Thoracic aorta (tissue), 2 donors: Measurements from ENCODE around the gene SUSD4. TPM values are rescaled to one million over a fixed set of nuclear protein-coding genes. Genes with fewer than 3 reads are reported as not detected.

ENCODE experiments used
- ATAC-seq: fragments of 150-250 bp; one replicate; pipeline ENCODE4 v1.8.0; 2017; ENCODE audit warnings: low read depth; ENCODE audit not compliant: insufficient number of reproducible peaks, low FRiP score
- DNase-seq: peaks from one replicate; pipeline ENCODE4 v3.0.0-alpha.2; 2020; ENCODE audit warnings: low spot score
- H3K27ac ChIP-seq, 2 donors: fragments of 200-600 bp; sonication (generic); 1 replicate in 1 of 2; 2 replicates in 1 of 2; pipeline ENCODE4 v1.5.1; 2016; ENCODE audit warnings: mild to moderate bottlenecking in 2 of 2, moderate library complexity in 2 of 2
- H3K27me3 ChIP-seq: fragments of 200-600 bp; sonication (generic); replicated peaks from 2 replicates; pipeline ENCODE4 v1.6.0; 2016; ENCODE audit warnings: mild to moderate bottlenecking; ENCODE audit not compliant: insufficient read depth
- H3K36me3 ChIP-seq: fragments of 200-600 bp; sonication (generic); one replicate; pipeline ENCODE4 v1.5.1; 2016
- H3K4me1 ChIP-seq, 2 donors: fragments of 200-600 bp; sonication (generic); 1 replicate in 1 of 2; 2 replicates in 1 of 2; pipeline versions ENCODE4 v1.5.1 to v1.6.0; 2016; ENCODE audit warnings: low read depth in 2 of 2, mild to moderate bottlenecking in 1 of 2; ENCODE audit not compliant: control insufficient read depth in 1 of 2
- H3K4me3 ChIP-seq: fragments of 200-600 bp; sonication (generic); 2 replicates; pipeline ENCODE4 v1.5.1; 2016; ENCODE audit warnings: mild to moderate bottlenecking
- H3K9me3 ChIP-seq: fragments of 200-600 bp; sonication (generic); 2 replicates; pipeline ENCODE4 v1.5.1; 2016
- total RNA-seq, 2 donors: library from RNA; depleted of rRNA; stranded (reverse); fragments of >200 nt; gene quantifications; one replicate each; pipeline versions ENCODE4 v1.1.0 to v1.2.3, GENCODE V29; 2016
- TF ChIP-seq, protein P1 (sequence below): fragments of 200-600 bp; sonication (generic); IDR thresholded peaks from one replicate; pipeline ENCODE4 v1.5.1; 2019; ENCODE audit warnings: antibody characterized with exemption

Gene SUSD4
- total RNA-seq, 2 donors from 2014 or later, result 1.6 TPM; not detected in 1

DNA sequence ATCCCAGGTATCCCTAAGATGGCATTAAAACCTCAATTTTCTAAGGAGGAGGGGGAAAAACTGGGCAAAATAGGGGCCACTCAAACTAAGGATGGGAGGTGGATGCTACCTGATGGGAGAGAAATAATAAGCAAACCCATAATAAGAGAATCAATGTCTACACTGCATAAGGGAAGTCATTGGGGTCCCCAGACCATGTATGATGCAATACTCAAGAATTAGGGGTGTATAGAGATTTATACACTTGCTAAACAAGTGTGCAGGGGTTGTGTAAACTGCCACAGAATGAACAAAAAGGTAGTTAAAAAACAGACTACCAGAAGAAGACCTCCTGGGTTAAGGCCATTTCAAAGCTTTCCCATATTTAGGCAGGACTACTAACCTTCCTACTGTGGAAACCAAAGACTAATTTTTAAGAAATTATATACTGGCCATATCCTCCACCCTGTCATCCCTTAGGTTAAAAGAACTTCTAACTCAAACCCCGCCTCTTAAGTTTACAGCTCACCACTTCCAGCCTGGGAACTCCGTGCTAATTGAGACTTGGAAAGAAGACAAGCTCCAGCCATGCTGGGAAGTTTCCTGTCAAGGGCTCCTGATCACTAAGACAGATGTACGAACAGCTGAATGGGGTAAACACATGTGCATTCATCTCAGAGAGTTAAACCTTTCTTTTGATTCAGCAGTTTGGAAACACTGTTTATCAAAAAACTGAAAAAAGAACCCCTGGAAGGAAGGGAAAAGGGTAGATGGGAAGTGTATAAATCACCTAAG is 156.5 kb downstream of the SUSD4 start:
- no peak for ATAC-seq
- Histone ChIP-seq H3K9me3 (no peaks in the 10 kb centered on the region), H3K27ac (no peak overlapping the region), H3K36me3 (no peaks in the 10 kb centered on the region), H3K27me3 (no peaks in the 10 kb centered on the region), H3K4me1 (no peaks in the 10 kb centered on the region), H3K4me3 (no peak overlapping the region)
- TF ChIP-seq, protein P1, sequence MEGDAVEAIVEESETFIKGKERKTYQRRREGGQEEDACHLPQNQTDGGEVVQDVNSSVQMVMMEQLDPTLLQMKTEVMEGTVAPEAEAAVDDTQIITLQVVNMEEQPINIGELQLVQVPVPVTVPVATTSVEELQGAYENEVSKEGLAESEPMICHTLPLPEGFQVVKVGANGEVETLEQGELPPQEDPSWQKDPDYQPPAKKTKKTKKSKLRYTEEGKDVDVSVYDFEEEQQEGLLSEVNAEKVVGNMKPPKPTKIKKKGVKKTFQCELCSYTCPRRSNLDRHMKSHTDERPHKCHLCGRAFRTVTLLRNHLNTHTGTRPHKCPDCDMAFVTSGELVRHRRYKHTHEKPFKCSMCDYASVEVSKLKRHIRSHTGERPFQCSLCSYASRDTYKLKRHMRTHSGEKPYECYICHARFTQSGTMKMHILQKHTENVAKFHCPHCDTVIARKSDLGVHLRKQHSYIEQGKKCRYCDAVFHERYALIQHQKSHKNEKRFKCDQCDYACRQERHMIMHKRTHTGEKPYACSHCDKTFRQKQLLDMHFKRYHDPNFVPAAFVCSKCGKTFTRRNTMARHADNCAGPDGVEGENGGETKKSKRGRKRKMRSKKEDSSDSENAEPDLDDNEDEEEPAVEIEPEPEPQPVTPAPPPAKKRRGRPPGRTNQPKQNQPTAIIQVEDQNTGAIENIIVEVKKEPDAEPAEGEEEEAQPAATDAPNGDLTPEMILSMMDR, result no peak
- DNase-seq, result no peak

DNA sequence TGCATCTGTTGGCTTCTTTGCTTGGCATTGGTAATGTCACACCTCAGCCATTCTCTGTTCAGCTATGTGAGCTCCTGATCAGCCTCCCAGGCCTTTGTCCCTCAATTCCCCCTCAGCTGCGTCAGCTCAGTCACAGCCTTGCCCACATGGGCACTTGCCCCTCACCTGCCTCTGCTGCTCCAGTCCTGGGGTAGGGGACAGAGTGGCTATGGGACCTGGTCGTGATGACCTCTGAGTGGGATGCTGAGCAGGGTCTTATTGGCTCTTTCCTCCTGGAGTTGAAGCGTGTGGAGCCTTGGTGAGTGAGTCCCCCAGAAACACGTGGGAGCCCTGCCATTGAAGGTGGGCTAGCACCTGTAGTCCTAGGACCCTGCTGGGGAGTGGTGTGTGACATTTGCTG is 159.6 kb downstream of the SUSD4 start:
- no peak overlapping the region for H3K4me3 ChIP-seq
- no peaks in the 10 kb centered on the region for H3K36me3 ChIP-seq
- H3K9me3 ChIP-seq, result no peaks in the 10 kb centered on the region
- H3K27me3 ChIP-seq, result no peaks in the 10 kb centered on the region
- H3K4me1 ChIP-seq, result no peaks in the 10 kb centered on the region
- H3K27ac ChIP-seq, result no peak overlapping the region
- ATAC-seq (no peak), DNase-seq (no peak)
- TF ChIP-seq, protein P1, result no peak

DNA sequence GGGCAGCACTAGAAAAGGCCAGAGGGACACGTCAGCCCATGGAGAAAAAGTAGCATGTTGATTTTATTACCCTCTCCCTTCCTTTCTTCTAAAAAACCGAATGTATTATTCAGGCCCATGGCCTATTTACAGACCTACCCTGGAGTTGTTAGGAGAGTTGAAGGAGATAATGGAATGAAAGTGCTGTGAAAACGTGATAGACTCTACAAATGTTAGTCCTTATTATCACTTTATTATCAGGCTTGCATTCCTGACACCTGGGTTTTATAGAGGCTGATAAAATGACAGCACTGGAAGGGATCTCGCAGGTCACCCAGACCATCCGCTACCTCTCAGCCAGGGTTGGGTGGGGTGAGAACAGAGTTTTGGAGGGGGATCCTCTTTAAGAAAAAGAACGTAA is 160.3 kb downstream of the SUSD4 start:
- no peaks in the 10 kb centered on the region for H3K9me3 ChIP-seq
- ATAC-seq, result no peak
- H3K4me3 ChIP-seq, result no peak overlapping the region

DNA sequence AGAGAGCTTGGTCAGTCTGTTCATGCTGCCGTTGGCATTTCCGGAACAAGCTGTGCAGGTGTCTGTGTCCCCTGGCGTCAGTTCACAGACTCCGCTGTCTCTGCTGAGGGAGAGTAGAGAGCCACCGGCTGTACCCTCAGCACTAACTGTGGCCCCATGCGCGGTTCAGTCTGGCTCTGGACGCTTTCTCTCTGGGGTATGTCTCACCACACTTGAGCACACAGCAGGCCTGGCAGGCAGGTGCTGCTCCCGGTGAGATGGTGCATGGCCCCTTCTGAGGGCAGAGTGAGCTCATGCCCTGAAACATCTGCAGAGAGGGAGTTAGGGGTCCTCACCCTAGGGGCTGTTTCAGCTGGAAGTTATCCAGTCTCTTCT is 161.0 kb downstream of the SUSD4 start:
- Histone ChIP-seq H3K4me1 (no peaks in the 10 kb centered on the region), H3K4me3 (no peak overlapping the region), H3K27me3 (no peaks in the 10 kb centered on the region), H3K27ac (no peak overlapping the region), H3K36me3 (no peaks in the 10 kb centered on the region), H3K9me3 (no peaks in the 10 kb centered on the region)
- ATAC-seq, result no peak
- no peak for DNase-seq
- TF ChIP-seq, protein P1, result no peak

More for the DNA sequence above, 160.3 kb downstream of the SUSD4 start:
- no peaks in the 10 kb centered on the region for H3K36me3 ChIP-seq
- no peak overlapping the region for H3K27ac ChIP-seq
- H3K27me3 ChIP-seq, result no peaks in the 10 kb centered on the region
- no peak for DNase-seq
- no peaks in the 10 kb centered on the region for H3K4me1 ChIP-seq
- TF ChIP-seq, protein P1, result no peak

DNA sequence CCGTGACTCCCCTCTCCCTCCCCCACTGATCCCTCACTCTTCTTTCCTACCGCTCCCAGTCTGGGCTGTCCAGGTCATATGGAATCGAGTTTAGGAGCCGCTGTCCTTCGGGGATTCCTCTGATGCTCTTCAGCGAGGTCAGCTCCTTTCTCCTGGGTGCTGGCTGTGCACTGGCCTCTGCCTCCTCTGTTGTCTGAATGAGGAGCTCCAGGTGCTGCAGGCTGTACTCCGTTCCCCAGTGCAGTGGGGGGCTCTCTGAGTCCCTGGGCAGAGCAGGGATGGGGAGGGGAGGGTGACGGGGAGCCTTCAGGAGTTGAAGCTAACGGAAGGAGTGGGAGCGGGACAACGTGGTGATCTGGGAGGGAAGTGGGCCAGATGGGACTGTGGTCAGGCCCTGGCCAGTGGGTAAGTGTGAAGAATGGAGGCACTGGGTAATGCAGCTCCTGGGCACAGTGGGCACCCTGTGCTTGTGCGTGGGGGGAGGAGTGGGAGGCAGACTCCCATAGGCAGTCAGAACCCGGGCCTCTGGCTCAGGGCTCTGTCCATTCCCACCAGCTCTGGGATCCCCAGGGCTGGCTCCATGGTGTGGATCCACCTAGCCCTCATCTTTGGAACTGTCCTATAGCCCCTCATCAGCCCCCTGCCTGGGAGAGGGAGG is 161.5 kb downstream of the SUSD4 start:
- H3K36me3 ChIP-seq, result no peaks in the 10 kb centered on the region
- H3K27ac ChIP-seq, result no peak overlapping the region
- H3K4me1 ChIP-seq, result no peaks in the 10 kb centered on the region
- H3K27me3 ChIP-seq, result no peaks in the 10 kb centered on the region
- no peak for DNase-seq
- ATAC-seq, result no peak
- TF ChIP-seq, protein P1, result no peak
- H3K9me3 ChIP-seq, result no peaks in the 10 kb centered on the region
- no peak overlapping the region for H3K4me3 ChIP-seq
